Lung (tissue), 12 donors: ENCODE measurements around the gene RUFY4. TPM values are rescaled to one million over a fixed set of nuclear protein-coding genes. Genes with fewer than 3 reads are reported as not detected.
"Not testable (repeated sequence)": the region's sequence is repeated elsewhere in the genome, so short reads cannot be mapped to it uniquely, and the experiment has no call there.

Experiments used
- ATAC-seq: fragments of 200-7000 bp; cut with Tn5 transposase; one replicate; pipeline ENCODE4 v1.9.1; 2020; ENCODE audit warnings: moderate number of reproducible peaks; ENCODE audit not compliant: insufficient read depth, low FRiP score
- DNase-seq, 3 donors: peaks; one replicate each; pipeline ENCODE4 v3.0.0-alpha.2; 2013 to 2017
- H3K27ac ChIP-seq, 2 donors: one replicate each; pipeline ENCODE4 v1.5.1; 2013; ENCODE audit warnings: mild to moderate bottlenecking in 2 of 2, moderate library complexity in 2 of 2, control low read depth in 1 of 2, inconsistent platforms in 1 of 2, low read depth in 1 of 2, low read length in 1 of 2
- H3K27me3 ChIP-seq, 3 donors: one replicate each; pipeline ENCODE4 v1.5.1; 2013; ENCODE audit warnings: low read length in 2 of 3; ENCODE audit not compliant: control insufficient read depth in 3 of 3, insufficient read depth in 3 of 3
- H3K36me3 ChIP-seq, 4 donors: one replicate each; pipeline ENCODE4 v1.5.1; 2013; ENCODE audit warnings: low read length in 4 of 4, mild to moderate bottlenecking in 1 of 4, moderate library complexity in 1 of 4; ENCODE audit not compliant: control insufficient read depth in 4 of 4, insufficient read depth in 4 of 4
- H3K4me1 ChIP-seq, 5 donors: one replicate each; pipeline ENCODE4 v1.5.1; 2013; ENCODE audit warnings: low read length in 5 of 5, mild to moderate bottlenecking in 2 of 5, moderate library complexity in 1 of 5; ENCODE audit not compliant: control insufficient read depth in 5 of 5, insufficient read depth in 5 of 5
- H3K4me3 ChIP-seq: one replicate; pipeline ENCODE4 v1.5.1; 2013; ENCODE audit warnings: mild to moderate bottlenecking, control low read depth, moderate library complexity
- H3K9ac ChIP-seq, 2 donors: one replicate each; pipeline ENCODE4 v1.5.1; 2013; ENCODE audit warnings: low read length in 2 of 2, control low read depth in 1 of 2; ENCODE audit not compliant: insufficient read depth in 1 of 2
- H3K9me3 ChIP-seq, 4 donors: one replicate each; pipeline ENCODE4 v1.5.1; 2013; ENCODE audit warnings: low read length in 3 of 4, mild to moderate bottlenecking in 1 of 4, moderate library complexity in 1 of 4; ENCODE audit not compliant: control insufficient read depth in 4 of 4, insufficient read depth in 3 of 4
- WGBS, 2 donors: extraction: QIAGEN DNeasy Blood & Tissue Kit; methylation state at CpG; one replicate each; pipeline ENCODE4 v1.1.7; 2013; 5-methylcytosine and 5-hydroxymethylcytosine counted together
- polyA plus RNA-seq, 2 donors: library from polyadenylated mRNA; stranded (reverse); fragments of 200-250 nt; gene quantifications; one replicate each; pipeline ENCODE4 v1.2.1, GENCODE V29; 2013
- total RNA-seq, 2 donors: library from RNA; depleted of rRNA in 1 of 2; stranded (reverse); fragments of >200 nt in 1 of 2; gene quantifications; one replicate each; pipeline ENCODE4 v1.2.1, GENCODE V29; 2014 to 2021
- TF ChIP-seq, protein P1 (sequence below): IDR thresholded peaks from 2 replicates; pipeline ENCODE4 v1.5.1; 2012; ENCODE audit warnings: mild to moderate bottlenecking; ENCODE audit errors: control extremely low read depth, extremely low read depth
- donor health status: control.
- donor health status: control.
- donor health status: Bipolar disorder and iron deficiency.
- donor health status: healthy.
- donor health status: DM: yes; HTN: yes; CAD: no.

The RUFY4 gene
- total and polyA plus RNA-seq, 4 donors = 0.15 to 0.57 (median 0.37) TPM

DNA sequence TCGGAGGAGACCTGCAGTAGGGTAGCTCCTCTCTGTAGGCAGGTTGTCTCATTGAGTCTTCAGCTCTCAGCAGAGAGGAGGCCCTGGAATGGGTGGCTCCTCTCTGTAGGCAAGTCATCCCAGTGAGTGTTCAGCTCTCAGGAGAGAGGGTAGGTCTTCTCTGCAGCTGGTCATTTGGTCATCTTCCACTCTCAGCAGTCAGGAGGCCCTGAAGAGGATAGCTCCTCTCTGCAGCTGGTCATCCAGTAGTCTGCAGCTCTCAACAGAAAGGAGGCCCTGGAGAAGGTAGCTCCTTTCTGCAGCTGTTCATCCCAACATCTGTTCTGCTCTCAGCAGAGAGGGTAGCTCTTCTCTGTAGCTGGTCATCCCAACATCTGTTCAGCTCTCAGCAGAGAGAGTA is 26.0 kb upstream of the RUFY4 start:
- H3K36me3 ChIP-seq = no peaks in the 10 kb centered on the region
- H3K27ac ChIP-seq = no peak overlapping the region
- TF ChIP-seq, protein P1, sequence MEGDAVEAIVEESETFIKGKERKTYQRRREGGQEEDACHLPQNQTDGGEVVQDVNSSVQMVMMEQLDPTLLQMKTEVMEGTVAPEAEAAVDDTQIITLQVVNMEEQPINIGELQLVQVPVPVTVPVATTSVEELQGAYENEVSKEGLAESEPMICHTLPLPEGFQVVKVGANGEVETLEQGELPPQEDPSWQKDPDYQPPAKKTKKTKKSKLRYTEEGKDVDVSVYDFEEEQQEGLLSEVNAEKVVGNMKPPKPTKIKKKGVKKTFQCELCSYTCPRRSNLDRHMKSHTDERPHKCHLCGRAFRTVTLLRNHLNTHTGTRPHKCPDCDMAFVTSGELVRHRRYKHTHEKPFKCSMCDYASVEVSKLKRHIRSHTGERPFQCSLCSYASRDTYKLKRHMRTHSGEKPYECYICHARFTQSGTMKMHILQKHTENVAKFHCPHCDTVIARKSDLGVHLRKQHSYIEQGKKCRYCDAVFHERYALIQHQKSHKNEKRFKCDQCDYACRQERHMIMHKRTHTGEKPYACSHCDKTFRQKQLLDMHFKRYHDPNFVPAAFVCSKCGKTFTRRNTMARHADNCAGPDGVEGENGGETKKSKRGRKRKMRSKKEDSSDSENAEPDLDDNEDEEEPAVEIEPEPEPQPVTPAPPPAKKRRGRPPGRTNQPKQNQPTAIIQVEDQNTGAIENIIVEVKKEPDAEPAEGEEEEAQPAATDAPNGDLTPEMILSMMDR = no peak
- ATAC-seq (no peak), DNase-seq (no peak)
- H3K9me3 ChIP-seq = peaks cover 0 to 2% (median 0%) of the 10 kb centered on the region in 4 donors
- no peak overlapping the region for H3K9ac ChIP-seq
- no peak overlapping the region for H3K4me3 ChIP-seq
- 94 to 96% methylated on average over 1 of the region's 1 CpG for WGBS, 2 donors
- H3K4me1 ChIP-seq = no peaks in the 10 kb centered on the region
- peaks cover 0 to 14% (median 0%) of the 10 kb centered on the region in 3 donors for H3K27me3 ChIP-seq

DNA sequence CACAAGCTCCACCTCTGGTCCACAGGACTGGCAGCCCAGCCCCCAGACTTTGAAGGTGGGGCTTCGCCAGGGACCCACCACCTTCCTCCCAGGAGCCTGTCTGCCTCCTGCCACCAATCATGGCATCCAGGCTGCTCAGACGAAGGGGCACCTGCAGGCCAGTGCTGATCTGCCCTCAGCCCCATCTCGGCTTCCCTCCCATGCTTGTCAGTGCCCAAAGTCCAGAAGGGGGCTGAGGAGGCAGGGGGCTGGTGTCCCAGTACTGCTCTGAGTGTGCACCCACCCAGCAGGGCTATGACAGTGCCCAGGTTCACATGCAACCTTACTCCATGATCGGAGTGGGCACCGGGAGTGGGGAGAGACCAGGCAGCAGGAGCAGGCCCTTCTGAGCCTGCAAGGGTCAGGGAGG is 25.3 kb upstream of the RUFY4 start:
- Histone ChIP-seq H3K36me3 (no peaks in the 10 kb centered on the region), H3K27ac (no peak overlapping the region), H3K4me3 (no peak overlapping the region), H3K9ac (no peak overlapping the region), H3K4me1 (no peaks in the 10 kb centered on the region), H3K9me3 (peaks cover 0 to 2% (median 0%) of the 10 kb centered on the region in 4 donors), H3K27me3 (peaks cover 0 to 14% (median 0%) of the 10 kb centered on the region in 3 donors)
- DNase-seq = no peak
- ATAC-seq = no peak
- TF ChIP-seq, protein P1 = no peak
- 96 to 97% methylated on average over 5 of the region's 5 CpGs for WGBS, 2 donors

DNA sequence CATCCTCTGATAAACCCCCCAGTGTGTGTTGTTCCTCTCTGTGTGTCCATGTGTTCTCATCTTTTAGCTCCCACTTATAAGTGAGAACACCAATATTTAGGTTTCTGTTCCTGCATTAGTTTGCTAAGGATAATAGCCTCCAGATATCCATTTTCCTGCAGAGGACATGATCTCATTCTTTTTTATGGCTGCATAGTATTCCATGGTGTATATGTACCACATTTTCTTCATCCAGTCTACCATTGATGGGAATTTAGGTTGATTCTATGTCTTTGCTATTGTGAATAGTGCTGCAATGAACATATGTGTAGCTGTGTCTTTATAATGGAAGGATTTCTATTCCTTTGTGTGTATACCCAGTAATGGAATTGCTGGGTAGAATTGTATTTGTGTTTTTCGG is 24.5 kb upstream of the RUFY4 start:
- H3K4me3 ChIP-seq, H3K36me3 ChIP-seq, ATAC-seq, H3K27me3 ChIP-seq, DNase-seq, H3K4me1 ChIP-seq, H3K27ac ChIP-seq, H3K9me3 ChIP-seq, H3K9ac ChIP-seq: not testable (repeated sequence)
- WGBS, 2 donors = 97 to 100% methylated on average over 1 of the region's 1 CpG

DNA sequence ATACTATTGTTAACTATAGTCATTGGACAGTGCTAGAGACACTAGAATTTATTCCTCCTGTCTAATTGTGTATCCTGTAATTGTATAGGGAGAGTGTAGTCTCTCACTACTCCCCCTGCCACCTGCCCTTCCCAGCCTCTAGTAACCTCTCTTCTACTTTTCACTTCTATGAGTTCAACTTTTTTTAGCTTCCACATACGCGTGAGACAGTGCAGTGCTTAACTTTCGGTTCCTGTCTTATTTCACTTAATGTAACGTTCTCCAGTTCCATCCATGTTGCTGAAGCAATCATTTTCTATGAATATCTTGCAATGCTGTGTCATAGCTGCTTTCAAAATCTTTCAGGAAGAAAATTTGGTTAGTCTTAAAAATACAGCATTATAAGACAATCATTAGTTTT is 22.8 kb upstream of the RUFY4 start:
- Histone ChIP-seq H3K9me3 (peaks cover 0 to 6% (median 0%) of the 10 kb centered on the region in 4 donors), H3K4me3 (no peak overlapping the region), H3K27me3 (peaks cover 0 to 1% (median 0%) of the 10 kb centered on the region in 3 donors), H3K27ac (no peak overlapping the region), H3K9ac (no peak overlapping the region), H3K36me3 (no peaks in the 10 kb centered on the region), H3K4me1 (no peaks in the 10 kb centered on the region)
- DNase-seq = no peak
- TF ChIP-seq, protein P1 = no peak
- 17 to 47% methylated on average over 4 of the region's 4 CpGs for WGBS, 2 donors
- no peak for ATAC-seq
